ENCODE results near the gene GRM7.
A peak's percentile ranks its signal among the peaks of the same experiment; 100 is the strongest.

DNA sequence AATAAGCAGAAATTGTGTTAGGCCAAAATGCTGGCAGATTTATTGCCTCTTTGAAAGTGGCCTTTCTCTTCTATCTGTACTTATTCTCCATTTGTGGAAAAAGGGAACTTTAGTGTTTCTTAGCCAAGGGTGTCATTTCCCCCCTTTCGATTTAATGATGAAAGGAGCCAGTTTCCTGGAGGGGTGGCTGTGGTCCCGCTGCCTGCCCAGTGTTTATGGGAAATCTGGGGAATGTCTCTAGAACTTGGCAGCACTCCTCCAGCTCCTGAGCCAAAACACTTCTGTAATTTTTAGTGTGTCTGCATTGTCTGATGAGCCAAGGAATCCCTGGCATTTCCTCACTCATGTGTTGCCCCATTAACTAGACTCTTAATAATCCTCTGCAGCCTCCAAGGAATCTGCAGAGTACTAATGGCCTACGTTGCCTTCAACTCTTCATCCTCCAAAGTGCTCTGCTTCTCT, 448.8 kb downstream of the GRM7 start:
- TF ChIP-seq, protein P1, sequence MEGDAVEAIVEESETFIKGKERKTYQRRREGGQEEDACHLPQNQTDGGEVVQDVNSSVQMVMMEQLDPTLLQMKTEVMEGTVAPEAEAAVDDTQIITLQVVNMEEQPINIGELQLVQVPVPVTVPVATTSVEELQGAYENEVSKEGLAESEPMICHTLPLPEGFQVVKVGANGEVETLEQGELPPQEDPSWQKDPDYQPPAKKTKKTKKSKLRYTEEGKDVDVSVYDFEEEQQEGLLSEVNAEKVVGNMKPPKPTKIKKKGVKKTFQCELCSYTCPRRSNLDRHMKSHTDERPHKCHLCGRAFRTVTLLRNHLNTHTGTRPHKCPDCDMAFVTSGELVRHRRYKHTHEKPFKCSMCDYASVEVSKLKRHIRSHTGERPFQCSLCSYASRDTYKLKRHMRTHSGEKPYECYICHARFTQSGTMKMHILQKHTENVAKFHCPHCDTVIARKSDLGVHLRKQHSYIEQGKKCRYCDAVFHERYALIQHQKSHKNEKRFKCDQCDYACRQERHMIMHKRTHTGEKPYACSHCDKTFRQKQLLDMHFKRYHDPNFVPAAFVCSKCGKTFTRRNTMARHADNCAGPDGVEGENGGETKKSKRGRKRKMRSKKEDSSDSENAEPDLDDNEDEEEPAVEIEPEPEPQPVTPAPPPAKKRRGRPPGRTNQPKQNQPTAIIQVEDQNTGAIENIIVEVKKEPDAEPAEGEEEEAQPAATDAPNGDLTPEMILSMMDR (IDR thresholded peaks at IDR 0.05): no peak
- peak; percentile 78 for TF ChIP-seq POLR2AphosphoS5 (IDR thresholded peaks at IDR 0.05)
